HG03108 (cell line): ENCODE measurements around the gene DOK6.

ENCODE experiments used
- ATAC-seq: cut with Tn5 transposase; IDR thresholded peaks from one replicate; pipeline ENCODE4 v1.9.1; 2021; ENCODE audit warnings: moderate library complexity; ENCODE audit not compliant: unreplicated experiment

Gene DOK6

GRCh38 chr18:69432847-69433246 lies 32.2 kb downstream of the DOK6 start:
- ATAC-seq: no peak

- ATAC-seq: no peak
These were observed 34.3 kb downstream of the DOK6 start for GRCh38 chr18:69435000-69435399.

GRCh38 chr18:69444221-69444620 lies 43.5 kb downstream of the DOK6 start:
- ATAC-seq: no peak

GRCh38 chr18:69447886-69448285 lies 47.2 kb downstream of the DOK6 start:
- ATAC-seq: no peak

GRCh38 chr18:69455125-69455524 lies 54.4 kb downstream of the DOK6 start:
- no peak for ATAC-seq

- no peak for ATAC-seq
These were observed 68.8 kb downstream of the DOK6 start for GRCh38 chr18:69469444-69469919.

GRCh38 chr18:69480460-69480859 lies 79.8 kb downstream of the DOK6 start:
- no peak for ATAC-seq

- ATAC-seq: no peak
These were observed 82.9 kb downstream of the DOK6 start for GRCh38 chr18:69483574-69483973.

GRCh38 chr18:69484699-69485396 lies 84.2 kb downstream of the DOK6 start:
- ATAC-seq: no peak

- no peak for ATAC-seq
These were observed 87.1 kb downstream of the DOK6 start for GRCh38 chr18:69487488-69488394.

GRCh38 chr18:69490072-69490471 lies 89.4 kb downstream of the DOK6 start:
- no peak for ATAC-seq

GRCh38 chr18:69490813-69491212 lies 90.1 kb downstream of the DOK6 start:
- no peak for ATAC-seq

- ATAC-seq: no peak
These were observed 90.9 kb downstream of the DOK6 start for GRCh38 chr18:69491576-69491975.

GRCh38 chr18:69492861-69493260 lies 92.2 kb downstream of the DOK6 start:
- no peak for ATAC-seq

GRCh38 chr18:69494841-69495240 lies 94.2 kb downstream of the DOK6 start:
- no peak for ATAC-seq

- no peak for ATAC-seq
These were observed 94.7 kb downstream of the DOK6 start for GRCh38 chr18:69495338-69495737.

- no peak for ATAC-seq
These were observed 95.3 kb downstream of the DOK6 start for GRCh38 chr18:69495841-69496533.

GRCh38 chr18:69518989-69519388 lies 118.3 kb downstream of the DOK6 start:
- no peak for ATAC-seq

- no peak for ATAC-seq
These were observed 122.9 kb downstream of the DOK6 start for GRCh38 chr18:69523582-69523981.

GRCh38 chr18:69528435-69528834 lies 127.7 kb downstream of the DOK6 start:
- no peak for ATAC-seq

- no peak for ATAC-seq
These were observed 128.5 kb downstream of the DOK6 start for GRCh38 chr18:69529151-69529550.
